HCT116 (cell line): ENCODE data around the gene LRRC74B.

Experiments
- CTCF ChIP-seq, 3 experiments: fragments of 200-600 bp in 1 of 3; sonication (generic) in 1 of 3; IDR thresholded peaks in 2 of 3; conservative IDR thresholded peaks in 1 of 3; 2 replicates each; pipeline ENCODE4 v1.5.1; 2012 to 2017; ENCODE audit warnings: low read depth in 2 of 3, low read length in 2 of 3, antibody characterized with exemption in 1 of 3, borderline replicate concordance in 1 of 3, control low read depth in 1 of 3, mild to moderate bottlenecking in 1 of 3, mixed read lengths in 1 of 3, mixed run types in 1 of 3, moderate library complexity in 1 of 3; ENCODE audit not compliant: insufficient read depth in 1 of 3
- EGR1 ChIP-seq: IDR thresholded peaks from 2 replicates; pipeline ENCODE4 v1.6.1; 2012; ENCODE audit warnings: low read depth
- EZH2 ChIP-seq: fragments of 200-600 bp; sonication (generic); IDR thresholded peaks from 2 replicates; pipeline ENCODE4 v1.6.1; 2017; ENCODE audit warnings: antibody characterized with exemption, mixed run types
- EZH2phosphoT487 ChIP-seq: fragments of 200-600 bp; IDR thresholded peaks from 2 replicates; pipeline ENCODE4 v1.6.1; 2018; ENCODE audit warnings: antibody characterized with exemption, borderline replicate concordance
- FOSL1 ChIP-seq: IDR thresholded peaks from 2 replicates; pipeline ENCODE4 v1.6.1; 2012; ENCODE audit warnings: low read depth
- JUND ChIP-seq: IDR thresholded peaks from 2 replicates; pipeline ENCODE4 v1.6.1; 2012
- POLR2A ChIP-seq: IDR thresholded peaks from 2 replicates; pipeline ENCODE4 v1.7.0; 2011; ENCODE audit warnings: borderline replicate concordance; ENCODE audit not compliant: insufficient read depth, insufficient read length; ENCODE audit errors: extremely low read depth
- POLR2AphosphoS5 ChIP-seq: IDR thresholded peaks from 2 replicates; pipeline ENCODE4 v1.6.1; 2011; ENCODE audit warnings: mild to moderate bottlenecking, low read depth, low read length, moderate library complexity
- RAD21 ChIP-seq: IDR thresholded peaks from 2 replicates; pipeline ENCODE4 v1.6.1; 2012; ENCODE audit warnings: low read depth, mild to moderate bottlenecking
- REST ChIP-seq: IDR thresholded peaks from 2 replicates; pipeline ENCODE4 v1.6.1; 2012; ENCODE audit warnings: low read depth
- TCF7L2 ChIP-seq: IDR thresholded peaks from 2 replicates; pipeline ENCODE4 v1.7.0; 2011; ENCODE audit warnings: borderline replicate concordance, inconsistent platforms; ENCODE audit not compliant: insufficient read depth, insufficient read length; ENCODE audit errors: extremely low read depth
- YY1 ChIP-seq: IDR thresholded peaks from 2 replicates; pipeline ENCODE4 v1.6.1; 2011; ENCODE audit warnings: low read length, low read depth, moderate library complexity, mild to moderate bottlenecking; ENCODE audit not compliant: insufficient replicate concordance; ENCODE audit errors: extremely low read depth
- ZBTB33 ChIP-seq: IDR thresholded peaks from 2 replicates; pipeline ENCODE4 v1.6.1; 2011; ENCODE audit warnings: mild to moderate bottlenecking, low read length, moderate library complexity; ENCODE audit not compliant: insufficient replicate concordance; ENCODE audit errors: extremely low read depth
- ZNF274 ChIP-seq: fragments of 200-500 bp; sonication (Bioruptor generic); IDR thresholded peaks from 2 replicates; pipeline ENCODE4 v1.6.1; 2014; ENCODE audit warnings: mild to moderate bottlenecking, low read depth, low read length, inconsistent platforms

GRCh38 chr22:21075516-21076138, 29.9 kb downstream of the LRRC74B start:
- TF ChIP-seq CTCF (IDR thresholded peaks at IDR 0.05 in 2 of 3, conservative IDR thresholded peaks at IDR 0.05 in 1 of 3; ENCODE audit: borderline replicate concordance in 1 of 3, insufficient read depth in 1 of 3, low read depth in 2 of 3, low read length in 2 of 3) (no peak), POLR2A (no peak), ZNF274 (no peak), ZBTB33 (no peak), TCF7L2 (no peak), EGR1 (no peak), REST (no peak), EZH2phosphoT487 (no peak), JUND (no peak), FOSL1 (no peak), EZH2 (no peak), RAD21 (no peak), POLR2AphosphoS5 (no peak), YY1 (no peak)
